ENCODE results near the gene MAPK10. TPM values are rescaled to one million over a fixed set of nuclear protein-coding genes. Genes with fewer than 3 reads are reported as not detected.

MAPK10 gene
- total RNA-seq, 1 experiment from 2014 or later = 5.2 TPM

DNA sequence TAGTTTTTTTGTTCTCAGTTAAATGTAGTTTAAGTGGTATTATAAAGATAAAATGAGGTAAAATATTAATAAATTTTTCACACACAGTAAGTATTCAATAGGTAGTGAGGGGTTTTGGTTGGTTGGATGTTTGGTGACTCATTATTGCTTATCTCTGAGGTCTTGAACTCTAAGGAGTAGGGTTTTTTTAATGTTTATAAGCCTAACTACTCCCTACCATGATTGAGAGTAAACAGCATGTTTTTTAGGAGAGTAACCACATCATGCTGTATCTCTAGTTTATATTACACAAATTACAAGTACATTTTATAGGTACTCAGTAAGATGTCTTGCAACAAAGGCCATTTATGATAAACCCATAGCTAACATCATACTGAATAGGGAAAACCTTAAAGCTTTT lies 181.6 kb downstream of the MAPK10 start:
- POLR2A ChIA-PET = no interaction called here

More for the DNA sequence above, 181.6 kb downstream of the MAPK10 start:
- no peak overlapping the region for H3K4me3 Mint-ChIP-seq
- no peaks in the 10 kb centered on the region for H3K4me1 Mint-ChIP-seq
- peaks cover 17% of the 10 kb centered on the region for H3K9me3 Mint-ChIP-seq
- DNase-seq (ENCODE audit: low spot score) (no peak), ATAC-seq (no peak)
- TF ChIP-seq, protein P1, sequence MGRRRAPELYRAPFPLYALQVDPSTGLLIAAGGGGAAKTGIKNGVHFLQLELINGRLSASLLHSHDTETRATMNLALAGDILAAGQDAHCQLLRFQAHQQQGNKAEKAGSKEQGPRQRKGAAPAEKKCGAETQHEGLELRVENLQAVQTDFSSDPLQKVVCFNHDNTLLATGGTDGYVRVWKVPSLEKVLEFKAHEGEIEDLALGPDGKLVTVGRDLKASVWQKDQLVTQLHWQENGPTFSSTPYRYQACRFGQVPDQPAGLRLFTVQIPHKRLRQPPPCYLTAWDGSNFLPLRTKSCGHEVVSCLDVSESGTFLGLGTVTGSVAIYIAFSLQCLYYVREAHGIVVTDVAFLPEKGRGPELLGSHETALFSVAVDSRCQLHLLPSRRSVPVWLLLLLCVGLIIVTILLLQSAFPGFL (CRISPR knock-in tag; IDR thresholded peaks at IDR 0.05; ENCODE audit: borderline replicate concordance) = no peak
- TF ChIP-seq, protein P2, sequence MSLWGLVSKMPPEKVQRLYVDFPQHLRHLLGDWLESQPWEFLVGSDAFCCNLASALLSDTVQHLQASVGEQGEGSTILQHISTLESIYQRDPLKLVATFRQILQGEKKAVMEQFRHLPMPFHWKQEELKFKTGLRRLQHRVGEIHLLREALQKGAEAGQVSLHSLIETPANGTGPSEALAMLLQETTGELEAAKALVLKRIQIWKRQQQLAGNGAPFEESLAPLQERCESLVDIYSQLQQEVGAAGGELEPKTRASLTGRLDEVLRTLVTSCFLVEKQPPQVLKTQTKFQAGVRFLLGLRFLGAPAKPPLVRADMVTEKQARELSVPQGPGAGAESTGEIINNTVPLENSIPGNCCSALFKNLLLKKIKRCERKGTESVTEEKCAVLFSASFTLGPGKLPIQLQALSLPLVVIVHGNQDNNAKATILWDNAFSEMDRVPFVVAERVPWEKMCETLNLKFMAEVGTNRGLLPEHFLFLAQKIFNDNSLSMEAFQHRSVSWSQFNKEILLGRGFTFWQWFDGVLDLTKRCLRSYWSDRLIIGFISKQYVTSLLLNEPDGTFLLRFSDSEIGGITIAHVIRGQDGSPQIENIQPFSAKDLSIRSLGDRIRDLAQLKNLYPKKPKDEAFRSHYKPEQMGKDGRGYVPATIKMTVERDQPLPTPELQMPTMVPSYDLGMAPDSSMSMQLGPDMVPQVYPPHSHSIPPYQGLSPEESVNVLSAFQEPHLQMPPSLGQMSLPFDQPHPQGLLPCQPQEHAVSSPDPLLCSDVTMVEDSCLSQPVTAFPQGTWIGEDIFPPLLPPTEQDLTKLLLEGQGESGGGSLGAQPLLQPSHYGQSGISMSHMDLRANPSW (CRISPR knock-in tag; conservative IDR thresholded peaks at IDR 0.05; ENCODE audit: low read depth) = no peak
- no peak for TF ChIP-seq AFF4 (CRISPR knock-in tag; IDR thresholded peaks at IDR 0.05; ENCODE audit: borderline replicate concordance)
- TF ChIP-seq HMGA2 (CRISPR knock-in tag; IDR thresholded peaks at IDR 0.05) = no peak
- TF ChIP-seq CBFB (CRISPR knock-in tag; IDR thresholded peaks at IDR 0.05; ENCODE audit: low read depth) = no peak
- TF ChIP-seq, protein P3, sequence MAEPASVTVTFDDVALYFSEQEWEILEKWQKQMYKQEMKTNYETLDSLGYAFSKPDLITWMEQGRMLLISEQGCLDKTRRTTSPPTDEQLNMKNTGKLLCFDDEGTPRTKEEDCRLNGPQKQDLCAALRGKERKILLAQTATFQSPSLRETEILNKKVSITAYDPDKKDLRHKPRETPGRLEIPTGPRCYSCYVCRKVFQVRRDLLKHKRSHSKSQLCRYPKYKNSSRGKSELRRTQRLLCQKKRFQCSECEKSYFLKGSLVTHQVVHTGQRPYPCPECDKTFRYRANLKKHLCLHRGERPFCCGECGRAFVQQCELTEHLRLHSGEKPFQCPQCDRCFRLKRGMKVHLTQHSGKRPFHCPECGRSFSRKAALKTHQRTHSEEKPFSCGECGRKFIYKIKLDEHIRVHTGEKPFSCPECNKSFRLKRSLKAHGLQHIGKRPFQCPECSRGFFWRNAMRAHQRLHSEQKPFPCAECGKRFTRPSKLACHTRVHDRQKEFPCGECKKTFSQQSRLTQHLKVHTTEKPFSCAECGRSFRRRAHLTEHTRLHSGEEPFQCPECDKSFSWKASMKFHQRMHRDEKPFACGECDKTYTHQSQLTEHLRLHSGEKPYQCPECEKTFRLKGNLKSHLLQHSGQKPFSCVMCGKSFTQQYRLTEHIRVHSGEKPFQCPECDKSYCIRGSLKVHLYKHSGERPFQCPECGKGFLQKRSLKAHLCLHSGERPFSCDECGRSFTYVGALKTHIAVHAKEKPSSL (CRISPR knock-in tag; conservative IDR thresholded peaks at IDR 0.05) = no peak
- TF ChIP-seq, protein P4, sequence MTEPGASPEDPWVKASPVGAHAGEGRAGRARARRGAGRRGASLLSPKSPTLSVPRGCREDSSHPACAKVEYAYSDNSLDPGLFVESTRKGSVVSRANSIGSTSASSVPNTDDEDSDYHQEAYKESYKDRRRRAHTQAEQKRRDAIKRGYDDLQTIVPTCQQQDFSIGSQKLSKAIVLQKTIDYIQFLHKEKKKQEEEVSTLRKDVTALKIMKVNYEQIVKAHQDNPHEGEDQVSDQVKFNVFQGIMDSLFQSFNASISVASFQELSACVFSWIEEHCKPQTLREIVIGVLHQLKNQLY (CRISPR knock-in tag; IDR thresholded peaks at IDR 0.05) = no peak
- TF ChIP-seq TEAD1 (CRISPR knock-in tag; IDR thresholded peaks at IDR 0.05) = no peak
- TF ChIP-seq ZNF263 (CRISPR knock-in tag; IDR thresholded peaks at IDR 0.05; ENCODE audit: low read depth) = no peak
- TF ChIP-seq, protein P5, sequence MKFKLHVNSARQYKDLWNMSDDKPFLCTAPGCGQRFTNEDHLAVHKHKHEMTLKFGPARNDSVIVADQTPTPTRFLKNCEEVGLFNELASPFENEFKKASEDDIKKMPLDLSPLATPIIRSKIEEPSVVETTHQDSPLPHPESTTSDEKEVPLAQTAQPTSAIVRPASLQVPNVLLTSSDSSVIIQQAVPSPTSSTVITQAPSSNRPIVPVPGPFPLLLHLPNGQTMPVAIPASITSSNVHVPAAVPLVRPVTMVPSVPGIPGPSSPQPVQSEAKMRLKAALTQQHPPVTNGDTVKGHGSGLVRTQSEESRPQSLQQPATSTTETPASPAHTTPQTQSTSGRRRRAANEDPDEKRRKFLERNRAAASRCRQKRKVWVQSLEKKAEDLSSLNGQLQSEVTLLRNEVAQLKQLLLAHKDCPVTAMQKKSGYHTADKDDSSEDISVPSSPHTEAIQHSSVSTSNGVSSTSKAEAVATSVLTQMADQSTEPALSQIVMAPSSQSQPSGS (CRISPR knock-in tag; IDR thresholded peaks at IDR 0.05; ENCODE audit: borderline replicate concordance, low read depth) = no peak
- no peak for TF ChIP-seq USF1 (CRISPR knock-in tag; IDR thresholded peaks at IDR 0.05)
- H3K36me3 Mint-ChIP-seq = no peaks in the 10 kb centered on the region
- CTCF ChIA-PET = no interaction called here
- no peak overlapping the region for H3K27ac Mint-ChIP-seq
- H3K27me3 Mint-ChIP-seq (ENCODE audit: low read depth) = no peaks in the 10 kb centered on the region; the same call in 1 of the 2 replicates

Measured in WTC11 (cell line).